Measurements from ENCODE around the gene CDK5R2. TPM values are rescaled to one million over a fixed set of nuclear protein-coding genes. Genes with fewer than 3 reads are reported as not detected.
"Not testable (repeated sequence)": the region's sequence is repeated elsewhere in the genome, so short reads cannot be mapped to it uniquely, and the experiment has no call there.

The CDK5R2 gene
- total RNA-seq (2014; rRNA removed; shearing (Covaris generic)), result 0.05 TPM in 1 of 2 replicates, not detected in the other

DNA sequence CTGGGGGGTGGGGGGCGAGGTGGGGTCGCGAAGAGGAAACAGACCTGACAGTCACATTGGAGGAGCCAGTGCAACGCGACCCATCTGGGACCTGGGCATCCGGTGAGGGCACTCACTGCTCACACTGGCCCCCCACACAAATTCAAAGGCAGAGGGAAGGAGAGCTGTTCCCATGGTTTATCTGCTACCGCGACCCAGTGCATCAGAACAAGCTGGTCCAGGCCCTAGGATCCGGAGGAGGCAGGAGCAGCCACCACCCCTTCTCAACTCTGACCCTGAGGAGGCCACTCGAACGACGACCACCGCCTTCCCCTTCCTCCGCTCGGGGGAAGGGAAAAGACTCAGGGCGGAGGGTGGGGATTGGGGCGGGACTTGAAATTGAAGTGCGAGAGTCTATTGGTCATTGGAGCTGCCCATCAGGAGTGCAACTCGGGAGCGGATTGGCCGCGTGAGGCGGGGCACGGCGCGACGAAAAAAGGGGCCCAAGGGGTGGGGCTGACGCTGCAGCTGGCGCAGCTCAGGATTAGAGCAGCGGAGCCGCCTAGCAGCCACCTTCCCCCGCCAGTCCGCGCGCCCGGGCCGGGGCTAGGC lies at the start of gene CDK5R2:
Gene CDK5R2 (plus strand): TSS at position 526 of the 591 bp plus-strand sequence. CDS start 155 bp downstream, outside the sequence.
- DNase-seq (ENCODE audit: low read depth), result peak; percentile 75

GRCh38 chr2:218910741-218911140 lies 48.7 kb upstream of the CDK5R2 start:
- no peak for DNase-seq (ENCODE audit: low read depth)

- DNase-seq (ENCODE audit: low read depth), result no peak
These were observed 39.0 kb upstream of the CDK5R2 start for GRCh38 chr2:218920504-218920903.

DNA sequence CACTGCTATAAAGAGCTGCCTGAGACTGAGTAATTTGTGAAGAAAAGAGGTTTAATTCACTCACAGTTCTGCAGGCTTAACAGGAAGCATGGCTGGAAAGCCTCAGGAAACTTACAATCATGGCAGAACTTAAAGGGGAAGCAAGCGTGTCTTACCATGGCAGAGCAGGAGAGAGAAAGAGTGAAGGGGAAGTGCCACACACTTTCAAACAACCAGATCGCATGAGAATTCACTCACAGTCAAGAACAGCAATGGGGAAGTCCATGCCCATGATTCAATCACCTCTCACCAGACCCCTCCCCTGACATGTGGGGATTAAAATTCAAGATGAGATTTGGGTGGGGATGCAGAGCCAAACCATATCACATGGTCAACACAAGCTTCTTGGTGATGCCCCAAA lies 34.7 kb upstream of the CDK5R2 start:
- DNase-seq (ENCODE audit: low read depth), result no peak

GRCh38 chr2:218925434-218925833 lies 34.0 kb upstream of the CDK5R2 start:
- DNase-seq (ENCODE audit: low read depth), result no peak

GRCh38 chr2:218927422-218927821 lies 32.0 kb upstream of the CDK5R2 start:
- no peak for DNase-seq (ENCODE audit: low read depth)

- no peak for DNase-seq (ENCODE audit: low read depth)
These were observed 31.6 kb upstream of the CDK5R2 start for GRCh38 chr2:218927876-218928275.

DNA sequence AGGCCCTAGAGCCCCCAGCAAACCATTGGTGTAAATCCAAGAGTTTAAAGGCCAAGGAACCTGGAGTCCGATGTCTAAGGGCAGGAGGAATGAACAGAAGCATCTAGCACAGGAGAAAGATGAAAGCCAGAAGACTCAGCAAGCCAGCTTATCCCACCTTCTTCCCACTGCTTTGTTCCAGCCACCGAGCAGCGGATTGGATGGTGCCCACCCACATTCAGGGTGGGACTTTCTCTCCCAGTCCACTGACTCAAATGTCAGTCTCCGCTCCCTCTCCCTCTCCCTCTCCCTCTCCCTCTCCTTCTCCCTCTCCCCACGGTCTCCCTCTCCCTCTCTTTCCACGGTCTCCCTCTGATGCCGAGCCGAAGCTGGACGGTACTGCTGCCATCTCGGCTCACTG lies 29.0 kb upstream of the CDK5R2 start:
- not testable (repeated sequence) for DNase-seq (ENCODE audit: low read depth)

DNA sequence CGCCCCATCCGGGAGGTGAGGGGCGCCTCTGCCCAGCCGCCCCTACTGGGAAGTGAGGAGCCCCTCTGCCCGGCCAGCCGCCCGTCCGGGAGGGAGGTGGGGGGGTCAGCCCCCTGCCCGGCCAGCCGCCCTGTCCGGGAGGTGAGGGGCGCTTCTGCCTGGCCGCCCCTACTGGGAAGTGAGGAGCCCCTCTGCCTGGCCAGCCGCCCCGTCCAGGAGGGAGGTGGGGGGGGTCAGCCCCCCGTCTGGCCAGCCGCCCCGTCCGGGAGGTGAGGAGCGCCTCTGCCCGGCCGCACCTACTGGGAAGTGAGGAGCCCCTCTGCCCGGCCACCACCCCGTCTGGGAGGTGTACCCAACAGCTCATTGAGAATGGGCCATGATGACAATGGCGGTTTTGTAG lies 27.7 kb upstream of the CDK5R2 start:
- not testable (repeated sequence) for DNase-seq (ENCODE audit: low read depth)

DNA sequence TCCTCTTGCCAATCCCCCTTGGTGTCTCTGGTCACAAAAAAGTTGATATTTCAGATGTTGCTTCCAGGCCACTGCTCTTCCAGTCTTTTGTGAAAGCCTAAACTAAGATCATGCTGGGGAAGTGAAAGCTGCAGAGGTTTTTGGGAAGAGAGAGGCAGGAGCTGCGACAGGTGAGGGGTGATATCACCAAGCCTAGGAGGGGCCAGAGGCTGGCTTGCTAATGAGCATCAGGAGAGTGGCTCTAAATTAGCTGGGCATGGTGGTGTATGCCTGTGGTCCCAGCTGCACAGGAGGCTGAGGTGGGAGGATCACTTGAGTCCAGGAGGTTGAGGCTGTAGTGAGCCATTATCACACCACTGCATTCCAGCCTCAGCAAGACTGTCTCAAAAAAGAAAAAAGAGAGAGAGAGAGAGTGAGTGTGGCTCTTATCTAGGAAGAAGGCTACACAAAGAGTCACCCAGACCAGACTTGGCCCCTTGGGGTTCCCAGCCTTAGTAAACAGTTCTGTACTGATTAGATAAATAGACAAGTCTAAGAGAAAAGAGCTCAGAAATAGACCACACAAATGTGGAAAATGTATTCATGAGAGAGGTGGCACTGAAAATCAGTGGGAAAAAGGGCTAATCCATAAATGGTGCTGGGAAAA lies 14.6 kb upstream of the CDK5R2 start:
- no peak for DNase-seq (ENCODE audit: low read depth)

DNA sequence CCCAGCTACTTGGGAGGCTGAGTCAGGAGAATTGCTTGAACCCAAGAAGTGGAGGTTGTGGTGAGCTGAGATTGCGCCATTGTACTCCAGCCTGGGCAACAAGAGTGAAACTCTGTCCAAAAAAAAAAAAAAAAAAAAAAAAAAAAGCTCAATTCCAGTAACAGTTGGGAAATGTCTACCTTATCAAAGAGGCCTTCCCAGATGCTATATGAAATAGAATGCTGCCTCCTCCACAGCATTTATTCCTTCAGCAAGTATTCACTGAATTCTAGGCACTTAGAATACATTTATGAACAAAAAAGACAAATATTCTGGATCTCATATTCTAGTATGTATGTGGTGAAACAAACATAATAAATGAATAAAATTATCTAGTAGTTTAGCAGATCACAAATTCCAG lies 12.8 kb upstream of the CDK5R2 start:
- DNase-seq (ENCODE audit: low read depth), result no peak

- DNase-seq (ENCODE audit: low read depth), result no peak
These were observed 7.3 kb upstream of the CDK5R2 start for GRCh38 chr2:218952160-218952559.

DNA sequence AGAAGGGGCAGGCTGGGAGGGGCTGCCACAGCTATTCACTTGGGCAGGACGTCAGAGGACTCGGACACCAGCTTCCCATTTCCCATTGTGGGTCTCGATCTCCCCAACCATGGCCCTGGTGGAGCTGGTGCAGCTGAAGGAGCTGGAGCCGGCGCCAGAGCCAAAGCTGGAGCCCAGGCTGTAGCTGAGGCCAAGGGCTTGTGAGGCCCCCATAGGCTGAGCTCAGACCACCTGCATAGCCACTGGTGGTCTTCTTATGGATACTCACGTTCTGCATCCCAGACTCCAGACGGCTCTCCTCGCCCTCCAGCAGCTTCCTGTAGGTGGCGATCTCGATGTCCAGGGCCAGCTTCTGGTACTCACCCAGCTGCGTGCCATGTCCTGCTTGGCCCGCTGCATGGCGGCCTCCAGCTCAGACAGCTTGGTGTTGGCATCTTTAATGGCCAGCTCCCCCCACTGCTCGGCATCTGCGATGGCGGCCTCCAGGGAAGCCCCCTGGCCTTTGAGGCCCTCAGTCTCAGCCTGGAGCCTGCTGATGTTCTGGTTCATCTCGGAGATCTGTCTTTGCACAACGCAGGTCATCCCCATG lies 6.0 kb upstream of the CDK5R2 start:
- DNase-seq (ENCODE audit: low read depth), result no peak

- no peak for DNase-seq (ENCODE audit: low read depth)
These were observed 4.7 kb upstream of the CDK5R2 start for GRCh38 chr2:218954541-218955300.

GRCh38 chr2:218956039-218956438 lies 3.4 kb upstream of the CDK5R2 start:
- no peak for DNase-seq (ENCODE audit: low read depth)

GRCh38 chr2:218957671-218958070 lies 1.8 kb upstream of the CDK5R2 start:
- DNase-seq (ENCODE audit: low read depth), result no peak

DNA sequence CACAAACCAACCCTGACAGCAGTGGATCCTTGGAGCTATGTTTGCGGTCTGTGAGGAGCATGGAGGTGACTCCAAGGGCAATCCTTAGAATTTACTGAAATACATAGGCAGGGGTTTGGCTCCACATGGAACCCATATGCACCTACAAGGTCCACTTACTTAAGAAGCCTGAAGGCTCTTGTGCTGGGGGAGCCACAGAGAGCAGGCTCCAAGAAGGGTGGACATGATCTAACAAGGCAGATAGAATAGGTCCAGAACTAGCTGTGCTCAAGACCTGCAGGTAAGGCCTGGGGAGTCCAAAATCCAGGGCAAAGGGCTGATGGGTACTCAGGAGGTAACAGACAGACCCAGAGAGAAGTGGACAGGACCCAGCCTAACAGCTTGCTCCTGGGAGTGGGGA lies 1.2 kb upstream of the CDK5R2 start:
- no peak for DNase-seq (ENCODE audit: low read depth)

GRCh38 chr2:218959761-218960308 lies 369 bp downstream of the CDK5R2 start:
- DNase-seq (ENCODE audit: low read depth), result no peak

DNA sequence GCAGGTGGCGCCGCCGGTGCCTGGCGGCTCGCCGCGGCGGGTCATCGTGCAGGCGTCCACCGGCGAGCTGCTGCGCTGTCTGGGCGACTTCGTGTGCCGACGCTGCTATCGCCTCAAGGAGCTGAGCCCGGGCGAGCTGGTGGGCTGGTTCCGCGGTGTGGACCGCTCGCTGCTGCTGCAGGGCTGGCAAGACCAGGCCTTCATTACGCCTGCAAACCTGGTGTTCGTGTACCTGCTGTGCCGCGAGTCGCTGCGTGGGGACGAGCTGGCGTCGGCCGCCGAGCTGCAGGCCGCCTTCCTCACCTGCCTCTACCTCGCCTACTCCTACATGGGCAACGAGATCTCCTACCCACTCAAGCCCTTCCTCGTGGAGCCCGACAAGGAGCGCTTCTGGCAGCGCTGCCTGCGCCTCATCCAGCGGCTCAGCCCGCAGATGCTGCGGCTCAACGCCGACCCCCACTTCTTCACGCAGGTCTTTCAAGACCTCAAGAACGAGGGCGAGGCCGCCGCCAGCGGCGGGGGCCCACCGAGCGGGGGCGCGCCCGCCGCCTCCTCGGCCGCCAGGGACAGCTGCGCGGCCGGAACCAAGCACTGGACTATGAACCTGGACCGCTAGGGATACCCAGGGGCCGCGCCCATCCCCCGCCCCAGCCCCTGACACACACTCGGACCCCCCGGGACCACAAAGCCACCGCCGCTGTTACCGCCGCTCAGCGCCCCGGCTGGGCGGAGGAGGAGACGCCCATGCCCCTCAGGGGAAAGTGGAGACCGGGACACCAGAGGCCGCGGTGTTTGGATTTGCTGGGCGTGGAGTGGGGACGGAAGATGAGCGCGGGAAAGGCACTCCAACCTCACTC lies 1.1 kb downstream of the CDK5R2 start:
- DNase-seq (ENCODE audit: low read depth), result no peak

DNA sequence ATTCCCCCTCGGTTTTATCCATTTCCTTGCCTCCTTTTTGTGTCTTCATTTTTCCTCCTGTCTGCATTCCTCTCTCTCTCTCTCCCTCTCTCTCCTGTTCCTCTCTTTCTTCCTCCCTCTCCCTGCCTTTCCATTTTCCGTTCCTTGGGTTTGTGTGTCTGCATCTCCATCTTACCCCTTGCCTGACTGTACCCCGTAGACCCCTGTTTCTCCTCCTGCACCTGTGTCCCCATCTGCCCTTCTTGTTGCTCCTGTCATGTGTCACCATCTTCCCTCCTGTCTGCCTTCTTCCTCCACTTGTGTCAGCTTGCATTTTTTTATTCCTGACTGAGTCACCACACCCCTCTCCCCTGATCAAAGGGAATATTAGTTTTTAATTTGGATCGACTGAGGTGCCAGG lies 1.8 kb downstream of the CDK5R2 start:
- DNase-seq (ENCODE audit: low read depth), result no peak

All from M059J (cell line).